MCF 10A (cell line): ENCODE results near the gene NSUN7. TPM values are rescaled to one million over a fixed set of nuclear protein-coding genes. Genes with fewer than 3 reads are reported as not detected.

Experiments
- BruUV-seq: library from RNA; stranded (reverse); fragments of 400-500 nt; replicated peaks from 2 replicates; lab custom pipeline; 2021; lab: Mats Ljungman, UMichigan
- CTCF ChIA-PET: fragments of 300-600 bp; sonication (Branson Sonifier 250); formaldehyde crosslinking; extraction: SDS; loops from one replicate; lab custom pipeline; 2021; ENCODE audit warnings: antibody characterized with exemption, inconsistent platforms; lab: Yijun Ruan, JAX
- POLR2A ChIA-PET: fragments of 300-600, 350-650 bp; sonication (Branson Sonifier 250); formaldehyde crosslinking; extraction: SDS; loops from one replicate; lab custom pipeline; 2020; ENCODE audit warnings: antibody characterized with exemption, inconsistent platforms; lab: Yijun Ruan, JAX
- DNase-seq: peaks from one replicate; pipeline ENCODE4 v3.0.0-alpha.2; 2018; ENCODE audit not compliant: unreplicated experiment
- H3K27ac Mint-ChIP-seq: one replicate; pipeline ENCODE4 v1.8.0; 2022; ENCODE audit warnings: mild to moderate bottlenecking, low read depth, mixed read lengths; ENCODE audit not compliant: unreplicated experiment
- H3K27me3 Mint-ChIP-seq: one replicate; pipeline ENCODE4 v1.8.0; 2022; ENCODE audit warnings: mixed read lengths; ENCODE audit not compliant: insufficient read depth, unreplicated experiment
- H3K36me3 Mint-ChIP-seq: one replicate; pipeline ENCODE4 v1.8.0; 2022; ENCODE audit warnings: mild to moderate bottlenecking, moderate library complexity, mixed read lengths; ENCODE audit not compliant: insufficient read depth, unreplicated experiment
- H3K4me1 Mint-ChIP-seq: one replicate; pipeline ENCODE4 v1.8.0; 2022; ENCODE audit warnings: mixed read lengths; ENCODE audit not compliant: insufficient read depth, unreplicated experiment
- H3K4me3 Mint-ChIP-seq: one replicate; pipeline ENCODE4 v1.8.0; 2022; ENCODE audit warnings: mild to moderate bottlenecking, moderate library complexity, mixed read lengths; ENCODE audit not compliant: unreplicated experiment
- H3K9me3 Mint-ChIP-seq: one replicate; pipeline ENCODE4 v1.8.0; 2022; ENCODE audit warnings: mixed read lengths; ENCODE audit not compliant: unreplicated experiment
- CTCF ChIP-seq: fragments of 200-600 bp; IDR thresholded peaks from one replicate; pipeline ENCODE4 v1.8.0; 2022; ENCODE audit warnings: antibody characterized with exemption, mild to moderate bottlenecking; ENCODE audit not compliant: unreplicated experiment
- intact Hi-C: fragments of 100-400 bp; cut with micrococcal nuclease; formaldehyde crosslinking; loops from 2 replicates; pipeline ENCODE4 v1.14.1; 2022
- total RNA-seq: library from RNA; stranded (reverse); gene quantifications from 2 replicates; pipeline ENCODE4 v1.2.3, GENCODE V29; 2022

Gene NSUN7
- total RNA-seq, 1 experiment from 2014 or later, result not detected

- intact Hi-C loops, result no loop called here
- H3K4me3 Mint-ChIP-seq, result no peak overlapping the region
- DNase-seq, result no peak
- ChIA-PET CTCF (interaction anchor here (1.2 kb wide), 1 partner anchor 412 kb away, joined by 4 read pairs; no protein-coding TSS in a partner anchor), POLR2A (no interaction called here)
- no TSS peak for BruUV-seq
- H3K9me3 Mint-ChIP-seq, result no peaks in the 10 kb centered on the region
- no peaks in the 10 kb centered on the region for H3K36me3 Mint-ChIP-seq
- H3K27ac Mint-ChIP-seq, result no peak overlapping the region
- peaks cover 2% of the 10 kb centered on the region for H3K27me3 Mint-ChIP-seq
- TF ChIP-seq CTCF, result no peak
- H3K4me1 Mint-ChIP-seq, result no peaks in the 10 kb centered on the region
Observed at GRCh38 chr4:40721730-40722171, 28.0 kb upstream of the NSUN7 start.

- Mint-ChIP-seq H3K9me3 (no peaks in the 10 kb centered on the region), H3K27me3 (peaks cover 11% of the 10 kb centered on the region), H3K36me3 (no peaks in the 10 kb centered on the region), H3K4me1 (no peaks in the 10 kb centered on the region), H3K4me3 (no peak overlapping the region), H3K27ac (no peak overlapping the region)
- CTCF ChIA-PET, result interaction anchor here (0.6 kb wide), 1 partner anchor 392 kb away, joined by 3 read pairs; no protein-coding TSS in a partner anchor
- BruUV-seq, result no TSS peak
- no peak for DNase-seq
- POLR2A ChIA-PET, result no interaction called here
- intact Hi-C loops, result no loop called here
- no peak for TF ChIP-seq CTCF
Observed at GRCh38 chr4:40722576-40723161, 27.1 kb upstream of the NSUN7 start.

- Mint-ChIP-seq H3K27ac (no peak overlapping the region), H3K36me3 (no peaks in the 10 kb centered on the region), H3K4me1 (no peaks in the 10 kb centered on the region), H3K27me3 (peaks cover 17% of the 10 kb centered on the region), H3K9me3 (no peaks in the 10 kb centered on the region), H3K4me3 (no peak overlapping the region)
- no peak for DNase-seq
- POLR2A ChIA-PET, result interaction anchor here (0.6 kb wide), 1 partner anchor 407 kb away, joined by 3 read pairs; no protein-coding TSS in a partner anchor
- CTCF ChIA-PET, result no interaction called here
- no TSS peak for BruUV-seq
- intact Hi-C loops, result no loop called here
- no peak for TF ChIP-seq CTCF
Observed at GRCh38 chr4:40723728-40724127, 26.0 kb upstream of the NSUN7 start.

GRCh38 chr4:40728333-40728732 lies 21.4 kb upstream of the NSUN7 start:
- Mint-ChIP-seq H3K4me1 (no peaks in the 10 kb centered on the region), H3K4me3 (no peak overlapping the region), H3K27ac (no peak overlapping the region), H3K36me3 (no peaks in the 10 kb centered on the region), H3K27me3 (peaks cover 17% of the 10 kb centered on the region), H3K9me3 (no peaks in the 10 kb centered on the region)
- TF ChIP-seq CTCF, result no peak
- POLR2A ChIA-PET, result no interaction called here
- no peak for DNase-seq
- intact Hi-C loops, result no loop called here
- BruUV-seq, result no TSS peak
- CTCF ChIA-PET, result interaction anchor here (0.7 kb wide), 1 partner anchor 372 kb away, joined by 3 read pairs; no protein-coding TSS in a partner anchor
